Measurements from ENCODE around the gene ACSL6. TPM values are rescaled to one million over a fixed set of nuclear protein-coding genes. Genes with fewer than 3 reads are reported as not detected.
"Not testable (repeated sequence)": the region's sequence is repeated elsewhere in the genome, so short reads cannot be mapped to it uniquely, and the experiment has no call there.

Gene ACSL6
- total and polyA plus RNA-seq, 2 donors (not counting 1 experiment from before 2014, with no cell fraction given), result 0.03 to 0.62 TPM

DNA sequence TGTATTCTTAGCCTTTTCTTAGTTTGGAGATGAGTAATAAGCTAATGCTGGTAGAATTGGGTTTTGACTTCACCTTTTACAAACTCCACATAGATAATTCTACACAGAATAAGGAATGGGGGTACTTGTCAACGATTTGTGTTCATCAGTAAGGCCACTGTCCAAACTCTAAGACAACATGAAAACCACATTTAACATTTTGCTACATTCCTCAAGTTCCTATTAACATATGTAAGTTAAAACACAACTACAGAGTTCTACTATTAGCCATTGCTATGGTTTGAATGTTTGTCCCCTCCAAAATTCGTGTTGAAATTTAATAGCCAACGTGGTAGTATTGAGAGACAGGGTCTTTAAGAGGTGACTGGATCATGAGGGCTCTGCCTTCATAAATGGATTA lies 97.9 kb downstream of the ACSL6 start:
- Mint-ChIP-seq H3K4me1 (no peaks in the 10 kb centered on the region), H3K27ac (no peak overlapping the region), H3K4me3 (no peak overlapping the region), H3K9me3 (ENCODE audit: insufficient read depth) (peaks cover 6% of the 10 kb centered on the region), H3K27me3 (peaks cover 24% of the 10 kb centered on the region)
- no CpG with 5 or more reads among the region's 3 CpGs for WGBS (ENCODE audit: insufficient coverage)
- intact Hi-C loops (cut with micrococcal nuclease), result no loop called here
- Histone ChIP-seq H3K36me3 (replicated peaks in 1 of 2; ENCODE audit: control extremely low read depth in 1 of 2, control insufficient read depth in 1 of 2, extremely low read depth in 1 of 2, insufficient read depth in 2 of 2, low read length in 1 of 2) (no peaks in the 10 kb centered on the region), H3K4me1 (ENCODE audit: control insufficient read depth in 2 of 2, insufficient read depth in 2 of 2, low read length in 2 of 2) (no peaks in the 10 kb centered on the region), H3K27me3 (replicated peaks in 1 of 4; ENCODE audit: control extremely low read depth in 1 of 4, control insufficient read depth in 3 of 4, insufficient read depth in 4 of 4, low read length in 3 of 4) (no peaks in the 10 kb centered on the region), H4K20me1 (ENCODE audit: control insufficient read depth, insufficient read depth, low read length, poor library complexity, severe bottlenecking) (no peaks in the 10 kb centered on the region), H3K79me2 (ENCODE audit: control insufficient read depth, insufficient read depth, low read length) (no peaks in the 10 kb centered on the region), H3K4me3 (ENCODE audit: control extremely low read depth in 1 of 5, extremely low read depth in 1 of 5, insufficient read depth in 1 of 5, low read depth in 2 of 5, low read length in 4 of 5) (no peak overlapping the region), H2AFZ (ENCODE audit: insufficient read depth, low read depth, low read length, poor library complexity, severe bottlenecking) (no peak overlapping the region), H3K27ac (ENCODE audit: low read length in 2 of 2) (no peak overlapping the region), H3K9ac (ENCODE audit: low read length) (no peak overlapping the region), H3K9me3 (ENCODE audit: control extremely low read depth in 1 of 3, control insufficient read depth in 2 of 3, insufficient read depth in 1 of 3, low read length in 2 of 3) (no peaks in the 10 kb centered on the region), H3K4me2 (replicated peaks; ENCODE audit: low read depth, low read length, poor library complexity, severe bottlenecking) (no peak overlapping the region)
- POLR2A ChIA-PET, result no interaction called here
- DNase-seq (no peak), ATAC-seq (ENCODE audit: low read depth) (no peak)
- no peak for TF ChIP-seq EZH2 (IDR thresholded peaks at IDR 0.05; ENCODE audit: borderline replicate concordance, insufficient read depth, low read depth, low read length, poor library complexity, severe bottlenecking)
- TF ChIP-seq, protein P1, sequence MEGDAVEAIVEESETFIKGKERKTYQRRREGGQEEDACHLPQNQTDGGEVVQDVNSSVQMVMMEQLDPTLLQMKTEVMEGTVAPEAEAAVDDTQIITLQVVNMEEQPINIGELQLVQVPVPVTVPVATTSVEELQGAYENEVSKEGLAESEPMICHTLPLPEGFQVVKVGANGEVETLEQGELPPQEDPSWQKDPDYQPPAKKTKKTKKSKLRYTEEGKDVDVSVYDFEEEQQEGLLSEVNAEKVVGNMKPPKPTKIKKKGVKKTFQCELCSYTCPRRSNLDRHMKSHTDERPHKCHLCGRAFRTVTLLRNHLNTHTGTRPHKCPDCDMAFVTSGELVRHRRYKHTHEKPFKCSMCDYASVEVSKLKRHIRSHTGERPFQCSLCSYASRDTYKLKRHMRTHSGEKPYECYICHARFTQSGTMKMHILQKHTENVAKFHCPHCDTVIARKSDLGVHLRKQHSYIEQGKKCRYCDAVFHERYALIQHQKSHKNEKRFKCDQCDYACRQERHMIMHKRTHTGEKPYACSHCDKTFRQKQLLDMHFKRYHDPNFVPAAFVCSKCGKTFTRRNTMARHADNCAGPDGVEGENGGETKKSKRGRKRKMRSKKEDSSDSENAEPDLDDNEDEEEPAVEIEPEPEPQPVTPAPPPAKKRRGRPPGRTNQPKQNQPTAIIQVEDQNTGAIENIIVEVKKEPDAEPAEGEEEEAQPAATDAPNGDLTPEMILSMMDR (IDR thresholded peaks at IDR 0.05), result no peak
- CTCF ChIA-PET, result no interaction called here

DNA sequence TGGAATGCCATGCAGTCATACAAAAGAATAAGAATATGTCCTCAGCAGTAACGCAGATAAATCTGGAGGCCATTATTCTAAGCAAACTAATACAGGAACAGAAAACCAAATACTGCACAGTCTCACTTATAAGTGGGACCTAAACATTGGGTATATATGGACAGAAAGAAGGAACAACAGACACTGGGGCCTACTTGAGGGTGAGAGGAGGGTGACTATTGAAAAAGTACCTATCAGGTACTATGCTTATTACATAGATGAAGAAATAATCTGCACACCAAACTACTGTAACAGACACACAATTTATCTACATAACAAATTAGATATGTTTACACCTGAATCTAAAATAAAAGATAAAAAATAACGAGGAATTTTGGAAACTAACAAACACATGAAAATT lies 104.8 kb downstream of the ACSL6 start:
- Histone ChIP-seq H3K27ac (ENCODE audit: low read length in 2 of 2) (no peak overlapping the region), H3K36me3 (replicated peaks in 1 of 2; ENCODE audit: control extremely low read depth in 1 of 2, control insufficient read depth in 1 of 2, extremely low read depth in 1 of 2, insufficient read depth in 2 of 2, low read length in 1 of 2) (no peaks in the 10 kb centered on the region), H3K4me3 (ENCODE audit: control extremely low read depth in 1 of 5, extremely low read depth in 1 of 5, insufficient read depth in 1 of 5, low read depth in 2 of 5, low read length in 4 of 5) (no peak overlapping the region), H3K9me3 (ENCODE audit: control extremely low read depth in 1 of 3, control insufficient read depth in 2 of 3, insufficient read depth in 1 of 3, low read length in 2 of 3) (peaks cover 4 to 11% (median 7%) of the 10 kb centered on the region in 3 donors), H2AFZ (ENCODE audit: insufficient read depth, low read depth, low read length, poor library complexity, severe bottlenecking) (no peak overlapping the region), H3K79me2 (ENCODE audit: control insufficient read depth, insufficient read depth, low read length) (no peaks in the 10 kb centered on the region), H3K9ac (ENCODE audit: low read length) (no peak overlapping the region), H3K4me1 (ENCODE audit: control insufficient read depth in 2 of 2, insufficient read depth in 2 of 2, low read length in 2 of 2) (no peaks in the 10 kb centered on the region), H3K27me3 (replicated peaks in 1 of 4; ENCODE audit: control extremely low read depth in 1 of 4, control insufficient read depth in 3 of 4, insufficient read depth in 4 of 4, low read length in 3 of 4) (no peaks in the 10 kb centered on the region), H3K4me2 (replicated peaks; ENCODE audit: low read depth, low read length, poor library complexity, severe bottlenecking) (no peak overlapping the region), H4K20me1 (ENCODE audit: control insufficient read depth, insufficient read depth, low read length, poor library complexity, severe bottlenecking) (no peaks in the 10 kb centered on the region)
- WGBS (ENCODE audit: insufficient coverage), result no CpG with 5 or more reads among the region's 2 CpGs
- intact Hi-C loops (cut with micrococcal nuclease), result no loop called here
- no peak overlapping the region for H3K4me3 Mint-ChIP-seq
- no peak for ATAC-seq (ENCODE audit: low read depth)
- peaks cover 34% of the 10 kb centered on the region for H3K27me3 Mint-ChIP-seq
- CTCF ChIA-PET, result no interaction called here
- POLR2A ChIA-PET, result no interaction called here
- H3K9me3 Mint-ChIP-seq (ENCODE audit: insufficient read depth), result peaks cover 22% of the 10 kb centered on the region
- peaks cover 2% of the 10 kb centered on the region for H3K4me1 Mint-ChIP-seq
- no peak for TF ChIP-seq EZH2 (IDR thresholded peaks at IDR 0.05; ENCODE audit: borderline replicate concordance, insufficient read depth, low read depth, low read length, poor library complexity, severe bottlenecking)
- TF ChIP-seq, protein P1 (IDR thresholded peaks at IDR 0.05), result no peak
- no peak overlapping the region for H3K27ac Mint-ChIP-seq
- no peak for DNase-seq

DNA sequence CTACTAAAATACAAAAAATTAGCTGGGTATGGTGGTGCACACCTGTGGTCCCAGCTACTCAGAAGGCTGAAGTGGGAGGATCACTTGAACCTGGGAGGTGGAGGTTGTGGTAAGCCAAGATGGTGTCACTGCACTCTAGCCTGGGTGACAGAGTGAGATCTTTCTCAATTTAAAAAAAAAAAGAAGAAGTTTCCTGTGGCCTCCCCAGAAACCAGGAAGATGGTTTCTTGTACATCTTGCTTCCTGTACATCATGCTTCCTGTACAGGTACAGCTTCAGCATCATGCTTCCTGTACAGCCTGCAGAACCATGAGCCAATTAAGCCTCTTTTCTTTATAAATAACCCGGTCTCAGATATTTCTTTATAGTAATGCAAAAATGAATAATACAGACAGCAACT lies 109.2 kb downstream of the ACSL6 start:
- H3K4me2 ChIP-seq (replicated peaks; ENCODE audit: low read depth, low read length, poor library complexity, severe bottlenecking); H3K4me3 Mint-ChIP-seq; intact Hi-C loops (cut with micrococcal nuclease); H4K20me1 ChIP-seq (ENCODE audit: control insufficient read depth, insufficient read depth, low read length, poor library complexity, severe bottlenecking); H3K9ac ChIP-seq (ENCODE audit: low read length); H3K4me1 ChIP-seq (ENCODE audit: control insufficient read depth in 2 of 2, insufficient read depth in 2 of 2, low read length in 2 of 2); H3K79me2 ChIP-seq (ENCODE audit: control insufficient read depth, insufficient read depth, low read length); POLR2A ChIA-PET; DNase-seq; H3K27ac ChIP-seq (ENCODE audit: low read length in 2 of 2); H3K27ac Mint-ChIP-seq; H3K4me1 Mint-ChIP-seq; CTCF ChIA-PET; H3K36me3 ChIP-seq (replicated peaks in 1 of 2; ENCODE audit: control extremely low read depth in 1 of 2, control insufficient read depth in 1 of 2, extremely low read depth in 1 of 2, insufficient read depth in 2 of 2, low read length in 1 of 2); ATAC-seq (ENCODE audit: low read depth); H2AFZ ChIP-seq (ENCODE audit: insufficient read depth, low read depth, low read length, poor library complexity, severe bottlenecking); H3K4me3 ChIP-seq (ENCODE audit: control extremely low read depth in 1 of 5, extremely low read depth in 1 of 5, insufficient read depth in 1 of 5, low read depth in 2 of 5, low read length in 4 of 5): not testable (repeated sequence)
- Histone ChIP-seq H3K9me3 (ENCODE audit: control extremely low read depth in 1 of 3, control insufficient read depth in 2 of 3, insufficient read depth in 1 of 3, low read length in 2 of 3) (peaks cover 4 to 33% (median 13%) of the 10 kb centered on the region in 3 donors), H3K27me3 (replicated peaks in 1 of 4; ENCODE audit: control extremely low read depth in 1 of 4, control insufficient read depth in 3 of 4, insufficient read depth in 4 of 4, low read length in 3 of 4) (peaks cover 0 to 12% (median 0%) of the 10 kb centered on the region in 4 experiments)
- Mint-ChIP-seq H3K9me3 (ENCODE audit: insufficient read depth) (peaks cover 16% of the 10 kb centered on the region), H3K27me3 (peaks cover 25% of the 10 kb centered on the region)
- WGBS (ENCODE audit: insufficient coverage), result no CpG with 5 or more reads among the region's 1 CpG
